ENCODE data around the gene DCST2. TPM values are rescaled to one million over a fixed set of nuclear protein-coding genes. Genes with fewer than 3 reads are reported as not detected.

Gene DCST2
- total and polyA plus RNA-seq, 12 donors: 0.14 to 15.2 (median 1.1) TPM; not detected in 2

DNA sequence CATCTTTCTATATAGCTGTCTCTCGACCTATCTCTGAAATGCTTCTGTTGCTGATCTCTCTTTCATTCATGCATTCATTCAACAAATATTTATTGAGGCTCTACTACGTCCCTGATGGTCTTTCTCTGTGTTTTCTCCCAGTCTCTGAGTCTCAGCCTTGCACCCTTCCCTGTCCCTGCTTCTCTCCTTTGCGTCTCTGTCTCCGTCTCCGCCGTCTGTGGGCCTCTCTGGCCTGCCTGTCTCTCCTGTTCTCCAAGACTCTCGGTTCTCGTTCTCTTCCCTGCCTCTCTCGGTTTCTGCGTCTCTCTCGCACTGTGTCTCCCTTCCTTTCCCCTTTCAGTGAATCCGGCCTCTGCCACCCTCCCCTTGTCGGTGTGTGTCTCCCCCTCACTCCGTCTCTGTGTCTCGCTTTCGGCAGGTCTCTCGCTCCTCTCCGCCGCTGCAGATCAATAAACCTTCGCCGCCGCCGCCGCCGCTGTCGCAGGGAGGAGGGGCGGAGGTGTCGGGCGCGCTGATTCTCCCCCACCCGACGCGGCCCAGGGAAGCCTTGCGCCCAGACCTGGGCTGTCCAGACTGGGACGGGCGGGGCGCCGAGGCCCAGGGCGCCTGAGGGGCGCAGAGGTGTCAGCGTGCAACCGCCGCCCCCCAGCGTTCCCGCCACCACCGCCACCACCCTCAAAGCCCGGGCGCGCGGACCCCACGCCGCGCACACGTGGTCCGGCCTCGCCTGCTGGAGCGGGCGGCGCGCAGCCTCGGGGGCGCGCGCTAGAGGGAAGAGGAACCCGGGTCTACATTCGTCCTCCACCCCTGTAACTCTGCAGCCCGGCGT is 48.1 kb upstream of the DCST2 start:
- intact Hi-C loops (cut with DNase I): loop anchor here in 1 of 2 donors (5.0 kb wide), 1 partner anchor 34 kb away; no protein-coding TSS in a partner anchor
- Histone ChIP-seq H3K4me1 (replicated peaks in 1 of 2) (peaks cover 39 to 65% of the 10 kb centered on the region in 2 donors), H3K27me3 (peaks cover 44% of the 10 kb centered on the region), H3K9me3 (replicated peaks in 1 of 3) (no peaks in the 10 kb centered on the region), H3K27ac (no peak overlapping the region), H3K36me3 (replicated peaks in 1 of 2) (no peaks in the 10 kb centered on the region), H3K4me3 (peak overlapping the region in 1 of 4 donors; percentile 12)
- TF ChIP-seq, protein P1, sequence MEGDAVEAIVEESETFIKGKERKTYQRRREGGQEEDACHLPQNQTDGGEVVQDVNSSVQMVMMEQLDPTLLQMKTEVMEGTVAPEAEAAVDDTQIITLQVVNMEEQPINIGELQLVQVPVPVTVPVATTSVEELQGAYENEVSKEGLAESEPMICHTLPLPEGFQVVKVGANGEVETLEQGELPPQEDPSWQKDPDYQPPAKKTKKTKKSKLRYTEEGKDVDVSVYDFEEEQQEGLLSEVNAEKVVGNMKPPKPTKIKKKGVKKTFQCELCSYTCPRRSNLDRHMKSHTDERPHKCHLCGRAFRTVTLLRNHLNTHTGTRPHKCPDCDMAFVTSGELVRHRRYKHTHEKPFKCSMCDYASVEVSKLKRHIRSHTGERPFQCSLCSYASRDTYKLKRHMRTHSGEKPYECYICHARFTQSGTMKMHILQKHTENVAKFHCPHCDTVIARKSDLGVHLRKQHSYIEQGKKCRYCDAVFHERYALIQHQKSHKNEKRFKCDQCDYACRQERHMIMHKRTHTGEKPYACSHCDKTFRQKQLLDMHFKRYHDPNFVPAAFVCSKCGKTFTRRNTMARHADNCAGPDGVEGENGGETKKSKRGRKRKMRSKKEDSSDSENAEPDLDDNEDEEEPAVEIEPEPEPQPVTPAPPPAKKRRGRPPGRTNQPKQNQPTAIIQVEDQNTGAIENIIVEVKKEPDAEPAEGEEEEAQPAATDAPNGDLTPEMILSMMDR (IDR thresholded peaks at IDR 0.05): no peak
- no peak for TF ChIP-seq POLR2A (IDR thresholded peaks at IDR 0.05)
- DNase-seq: no peak
- 22 to 50% (median 34%) methylated on average over 33 to 68 of the region's 68 CpGs for WGBS, 4 donors

DNA sequence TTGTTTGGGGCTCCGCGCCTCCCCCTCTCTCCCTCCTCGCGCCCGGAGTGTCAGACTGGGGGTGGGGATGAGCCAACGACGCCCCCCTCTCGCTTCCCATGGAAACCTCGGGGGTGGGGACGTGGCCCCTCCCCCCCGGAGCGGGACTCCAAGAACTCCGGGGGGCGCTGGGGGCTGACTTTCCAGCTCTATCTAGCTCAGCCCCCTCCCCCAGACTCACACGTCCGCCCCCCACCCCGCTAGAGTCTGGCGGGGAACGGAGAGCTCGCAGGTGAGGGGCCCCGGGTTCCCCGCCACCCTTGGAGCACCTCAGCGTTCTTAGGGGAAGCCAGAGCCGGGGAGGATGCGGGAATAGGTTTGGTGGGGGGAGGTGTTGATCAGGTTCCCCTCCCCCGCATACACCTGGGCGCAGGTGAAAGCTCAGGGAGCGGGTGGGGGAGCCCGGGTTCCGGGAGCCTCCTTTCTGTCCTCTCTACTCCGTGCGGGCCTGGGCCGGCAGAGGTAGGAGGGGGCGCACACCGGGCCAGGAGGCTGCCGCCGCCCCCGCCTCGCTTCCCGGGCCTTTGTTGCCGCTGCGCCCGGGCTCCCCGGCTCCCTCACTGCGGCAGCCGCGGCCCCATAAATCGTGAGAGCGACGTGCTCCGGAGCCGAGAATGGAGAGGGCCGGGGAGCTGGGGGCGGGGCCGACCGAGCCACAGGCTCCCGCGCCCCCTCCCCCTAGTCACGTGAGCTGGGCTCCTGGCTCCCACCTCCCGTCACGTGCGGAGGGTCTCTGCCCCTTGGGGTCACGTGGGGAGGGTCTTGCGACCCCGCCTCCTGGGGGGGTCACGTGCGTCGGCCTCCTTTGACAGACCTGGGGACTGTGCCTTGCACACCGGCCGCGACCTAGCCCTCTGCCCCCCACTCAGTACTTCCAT is 47.0 kb upstream of the DCST2 start:
- Histone ChIP-seq H3K27me3 (peaks cover 44% of the 10 kb centered on the region), H3K4me1 (replicated peaks in 1 of 2) (peaks cover 36 to 55% of the 10 kb centered on the region in 2 donors), H3K9me3 (replicated peaks in 1 of 3) (no peaks in the 10 kb centered on the region), H3K27ac (no peak overlapping the region), H3K36me3 (replicated peaks in 1 of 2) (no peaks in the 10 kb centered on the region), H3K4me3 (peak overlapping the region in 1 of 4 donors; percentile 57)
- intact Hi-C loops (cut with DNase I): loop anchor here in 1 of 2 donors (5.0 kb wide), 1 partner anchor 33 kb away; no protein-coding TSS in a partner anchor
- peak in 1 of 7 donors; percentile 36 for DNase-seq
- 0 to 1% (median 1%) methylated on average over 24 to 71 of the region's 71 CpGs for WGBS, 4 donors
- no peak for TF ChIP-seq POLR2A (IDR thresholded peaks at IDR 0.05)
- TF ChIP-seq, protein P1 (IDR thresholded peaks at IDR 0.05): no peak

DNA sequence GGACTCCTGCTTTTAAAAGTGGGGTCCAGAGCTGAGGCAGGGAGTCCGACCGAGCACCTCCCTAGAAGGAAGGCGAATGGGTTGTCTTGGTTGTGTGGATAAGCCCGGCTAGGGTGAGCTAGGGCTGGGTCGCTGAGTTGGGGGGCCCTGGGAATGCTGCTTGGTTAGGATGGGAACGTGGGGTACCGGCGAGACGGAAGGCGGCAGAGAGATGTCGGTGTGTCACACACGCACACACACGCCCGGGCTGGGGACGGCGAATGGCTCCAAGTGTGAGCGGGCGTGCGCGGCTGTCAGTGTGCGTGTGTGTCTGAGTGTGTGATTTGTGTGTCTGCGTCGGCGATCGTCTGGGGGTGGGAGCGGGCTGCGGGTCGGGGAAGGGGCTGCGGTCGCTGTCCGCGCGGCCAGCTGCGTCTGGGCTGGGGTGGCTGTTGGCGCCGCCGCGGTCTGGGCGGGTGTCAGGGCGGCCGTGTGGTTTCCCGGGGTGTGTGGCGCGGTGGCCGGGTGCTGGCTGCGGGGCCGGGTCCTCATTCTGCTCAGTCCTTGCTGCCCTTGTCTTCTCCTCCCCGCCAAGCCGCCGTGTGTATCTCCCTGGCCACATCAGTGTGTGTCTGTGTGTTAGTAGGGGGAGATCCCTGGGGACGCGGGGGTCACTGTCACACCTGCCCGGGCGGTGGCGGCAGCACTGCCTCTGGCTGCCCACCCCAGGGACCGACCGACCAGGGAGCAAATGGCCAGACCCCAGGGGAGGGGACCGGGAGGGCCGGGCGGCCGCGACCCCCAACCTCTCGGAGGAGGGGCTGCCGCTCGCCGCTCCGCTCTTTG is 46.1 kb upstream of the DCST2 start:
- intact Hi-C loops (cut with DNase I): loop anchor here in 1 of 2 donors (5.0 kb wide), 1 partner anchor 32 kb away; no protein-coding TSS in a partner anchor
- peak overlapping the region in 1 of 4 donors; percentile 57 for H3K4me3 ChIP-seq
- DNase-seq: peak in 1 of 7 donors; percentile 17
- peaks cover 33 to 52% of the 10 kb centered on the region in 2 donors for H3K4me1 ChIP-seq (replicated peaks in 1 of 2)
- H3K9me3 ChIP-seq (replicated peaks in 1 of 3): no peaks in the 10 kb centered on the region
- TF ChIP-seq, protein P1 (IDR thresholded peaks at IDR 0.05): no peak
- TF ChIP-seq POLR2A (IDR thresholded peaks at IDR 0.05): no peak
- no peaks in the 10 kb centered on the region for H3K36me3 ChIP-seq (replicated peaks in 1 of 2)
- WGBS, 4 donors: 0 to 4% (median 2%) methylated on average over 5 to 66 of the region's 67 CpGs
- no peak overlapping the region for H3K27ac ChIP-seq
- peaks cover 44% of the 10 kb centered on the region for H3K27me3 ChIP-seq
